HUDEP-2 (cell line): ENCODE data around the gene CMIP.

Experiments used
- DNase-seq, 76 experiments: peaks; one replicate each; lab custom pipeline; 2025; ENCODE audit not compliant: unreplicated experiment in 76 of 76; lab: John Stamatoyannopoulos, UW

CMIP gene

DNA sequence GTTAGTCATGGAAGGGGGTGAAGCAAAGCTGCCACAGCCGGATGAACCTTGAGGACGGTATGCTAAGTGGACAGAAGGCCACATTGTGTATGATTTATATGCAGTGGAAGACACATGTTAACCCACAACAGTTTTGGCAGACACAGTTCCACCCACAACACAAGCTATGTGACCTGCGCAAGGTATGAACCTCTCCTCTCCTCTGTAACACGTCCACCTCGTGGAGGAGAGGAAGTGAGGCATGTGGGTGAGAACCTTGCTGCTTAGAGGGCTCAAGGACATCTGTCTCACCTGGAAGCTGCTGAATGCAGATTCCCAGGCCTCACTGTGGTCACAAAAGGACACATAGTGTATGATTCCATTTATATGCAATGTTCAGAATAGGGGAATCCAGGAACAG, 198.3 kb downstream of the CMIP start:
- DNase-seq: no peak

DNA sequence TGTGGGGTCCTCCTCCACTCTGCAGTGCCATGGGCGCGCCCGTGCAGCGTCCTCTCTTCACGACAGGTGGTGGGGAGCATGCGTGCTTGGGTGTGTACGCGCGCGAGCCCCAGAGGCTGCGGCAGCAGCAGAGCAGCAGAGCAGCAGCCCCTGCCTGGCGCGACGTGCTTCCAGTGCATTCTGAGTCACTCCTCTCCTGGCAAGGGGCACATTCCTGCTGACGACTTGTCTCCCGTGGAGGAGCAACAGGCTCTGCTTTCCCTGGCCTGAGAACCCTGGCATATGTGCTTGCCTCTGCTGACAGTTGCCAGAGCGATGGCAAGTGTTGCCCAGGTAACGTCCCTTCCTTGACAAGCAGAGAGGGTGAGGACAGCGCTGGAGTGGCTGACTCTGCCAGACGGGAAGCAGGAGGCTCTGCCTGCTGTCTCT, 200.7 kb downstream of the CMIP start:
- no peak for DNase-seq

DNA sequence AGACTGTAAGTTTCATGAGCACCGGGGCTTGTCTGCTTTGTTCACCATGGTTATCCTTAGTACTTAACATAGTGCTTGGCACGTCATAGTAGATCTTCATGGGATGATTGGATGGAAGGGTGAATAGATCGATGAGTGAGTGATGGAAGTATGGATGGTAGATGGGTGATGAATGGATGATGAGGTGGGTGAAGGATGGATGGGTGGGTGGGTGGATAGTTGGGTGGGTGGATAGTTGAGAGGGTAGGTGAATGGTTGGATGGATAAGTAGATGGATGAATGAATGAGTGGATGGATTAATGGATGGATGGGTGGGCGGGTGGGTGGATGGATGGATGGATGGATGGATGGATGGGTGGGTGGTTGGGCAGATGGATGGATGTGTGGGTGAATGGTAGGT, 201.3 kb downstream of the CMIP start:
- DNase-seq: no peak

- no peak for DNase-seq
Measured at GRCh38 chr16:81646561-81646960, 202.0 kb downstream of the CMIP start.

- DNase-seq: no peak
Measured at GRCh38 chr16:81647527-81647926, 202.9 kb downstream of the CMIP start.

GRCh38 chr16:81649561-81650184, 205.1 kb downstream of the CMIP start:
- no peak for DNase-seq

- no peak for DNase-seq
Measured at GRCh38 chr16:81650281-81650680, 205.7 kb downstream of the CMIP start.

DNA sequence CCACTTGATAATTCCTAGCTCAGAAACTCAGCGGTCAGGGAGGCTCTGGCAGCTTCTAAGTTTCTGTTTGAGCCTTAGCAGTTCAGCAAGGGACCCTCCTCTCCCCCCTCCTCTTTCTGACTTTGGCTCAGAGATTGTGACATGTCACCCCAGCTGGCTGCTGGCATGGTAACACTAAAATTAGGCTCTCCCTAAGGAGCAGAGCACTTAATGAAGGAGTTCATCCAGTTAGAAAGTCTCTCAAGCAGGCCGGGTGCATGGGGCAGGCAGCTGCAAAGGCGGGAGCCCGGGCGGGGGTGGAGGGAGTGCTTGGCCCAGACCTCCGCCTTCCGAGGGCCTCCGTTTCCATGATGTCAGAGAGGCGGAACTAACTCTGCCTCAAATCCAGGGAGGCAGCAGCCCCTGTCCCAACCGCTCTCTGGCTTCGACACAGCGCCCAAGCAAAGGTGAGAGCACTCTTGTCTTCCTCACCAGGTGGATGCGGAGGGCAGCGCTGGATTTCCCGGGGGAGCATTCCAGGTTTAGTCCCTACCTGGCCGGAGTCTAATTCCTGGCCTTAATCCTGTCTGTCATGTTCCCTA, 206.5 kb downstream of the CMIP start:
- DNase-seq: peak in 68 of 76 experiments; percentile 13 to 90 (median 68)

GRCh38 chr16:81651758-81652718, 207.4 kb downstream of the CMIP start:
- DNase-seq: peak in 70 of 76 experiments; percentile 14 to 83 (median 61)

DNA sequence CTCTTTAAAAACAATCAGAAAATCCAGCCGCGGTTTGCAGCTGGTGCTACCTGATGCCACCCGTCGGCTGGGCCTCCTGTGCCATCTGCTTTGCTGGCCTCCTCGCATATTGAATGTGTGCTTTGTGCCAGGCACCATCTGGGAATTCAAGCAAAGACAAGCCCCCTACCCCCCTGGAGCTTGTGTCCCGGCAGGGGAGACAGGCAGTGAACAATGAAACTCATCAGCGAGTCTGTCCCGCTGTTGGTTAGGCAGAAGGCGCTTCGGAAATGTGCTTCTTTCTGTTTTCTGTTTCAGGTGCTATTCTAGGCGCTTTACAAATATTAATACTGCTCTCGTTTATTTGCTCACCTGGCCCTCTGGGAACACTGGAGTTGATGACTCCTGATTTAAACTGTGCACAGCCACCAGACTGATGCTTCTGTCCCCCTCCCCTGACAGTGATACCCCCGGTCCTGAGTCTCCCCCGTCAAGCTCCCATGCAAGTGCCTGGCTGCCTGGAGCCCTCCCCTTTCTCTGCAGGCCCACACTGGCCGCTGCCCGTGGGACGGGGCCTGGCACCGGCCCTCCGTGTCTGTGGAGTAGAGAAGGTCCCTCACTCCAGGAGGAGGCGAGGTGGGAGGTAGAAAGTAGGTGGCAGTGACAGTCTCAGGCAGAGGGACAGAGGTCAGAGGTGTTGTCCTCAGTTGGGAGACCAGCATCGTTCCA, 208.3 kb downstream of the CMIP start:
- DNase-seq: no peak

- DNase-seq: no peak
Measured at GRCh38 chr16:81654346-81654745, 209.7 kb downstream of the CMIP start.

GRCh38 chr16:81655469-81656162, 211.0 kb downstream of the CMIP start:
- DNase-seq: no peak

GRCh38 chr16:81657224-81657623, 212.6 kb downstream of the CMIP start:
- no peak for DNase-seq

GRCh38 chr16:81657781-81658180, 213.2 kb downstream of the CMIP start:
- DNase-seq: no peak

- no peak for DNase-seq
Measured at GRCh38 chr16:81658373-81658772, 213.8 kb downstream of the CMIP start.

GRCh38 chr16:81659249-81659648, 214.6 kb downstream of the CMIP start:
- DNase-seq: no peak

- DNase-seq: no peak
Measured at GRCh38 chr16:81661082-81661481, 216.5 kb downstream of the CMIP start.

GRCh38 chr16:81664153-81664552, 219.5 kb downstream of the CMIP start:
- DNase-seq: no peak

DNA sequence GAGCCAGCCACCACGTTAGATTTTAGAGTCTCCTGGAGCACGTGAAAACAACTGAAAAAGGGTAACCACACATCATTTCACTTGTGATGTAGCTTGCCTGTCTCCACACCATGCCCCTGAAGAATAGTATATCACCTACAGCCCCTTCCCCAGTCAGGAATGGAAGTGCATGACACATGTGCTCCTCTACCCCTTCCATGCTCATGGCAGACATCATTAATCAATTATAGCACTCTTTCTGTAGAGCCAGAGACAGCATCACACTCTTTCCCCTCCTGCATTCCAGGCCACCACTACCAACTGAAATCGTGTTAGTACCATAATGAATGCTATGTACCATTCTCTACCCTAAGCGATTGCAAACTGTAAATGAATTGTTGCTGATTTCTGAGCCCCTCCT, 221.0 kb downstream of the CMIP start:
- no peak for DNase-seq

DNA sequence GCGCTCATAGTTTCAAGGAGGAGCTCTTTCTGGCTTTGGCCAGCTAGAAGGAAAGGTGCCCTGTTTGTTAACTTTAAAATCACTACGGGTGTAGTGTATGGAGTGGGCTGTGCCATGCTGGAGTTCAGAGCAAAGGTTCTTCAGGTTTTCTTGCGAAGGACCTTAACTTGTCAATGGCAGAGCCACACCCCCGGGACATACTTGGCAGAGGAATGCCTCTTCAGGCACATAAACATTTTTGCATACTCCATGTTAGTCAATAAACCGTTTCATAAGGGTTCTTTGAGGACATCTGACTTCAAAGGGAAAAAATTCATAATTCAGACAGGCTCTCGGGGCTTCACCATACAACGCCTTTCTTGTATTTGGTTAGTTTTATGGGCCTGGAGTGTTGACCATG, 221.5 kb downstream of the CMIP start:
- DNase-seq: no peak
